Ammon's horn (tissue), 1 donor: ENCODE results near the gene FGF11.
"Not testable (repeated sequence)": the region's sequence is repeated elsewhere in the genome, so short reads cannot be mapped to it uniquely, and the experiment has no call there.

Experiments
- DNase-seq: peaks from one replicate; pipeline ENCODE4 v3.0.0-alpha.2; 2016; ENCODE audit warnings: low spot score

The FGF11 gene

GRCh38 chr17:7462474-7463371 is 23.4 kb downstream of the FGF11 start:
- no peak for DNase-seq

- no peak for DNase-seq
These were observed 24.1 kb downstream of the FGF11 start for GRCh38 chr17:7463372-7463846.

GRCh38 chr17:7464081-7464480 is 24.8 kb downstream of the FGF11 start:
- no peak for DNase-seq

GRCh38 chr17:7465597-7466275 is 26.4 kb downstream of the FGF11 start:
- no peak for DNase-seq

- no peak for DNase-seq
These were observed 27.0 kb downstream of the FGF11 start for GRCh38 chr17:7466318-7466638.

GRCh38 chr17:7466639-7467341 is 27.5 kb downstream of the FGF11 start:
- DNase-seq, result peak; percentile 31

GRCh38 chr17:7467498-7467897 is 28.2 kb downstream of the FGF11 start:
- no peak for DNase-seq

GRCh38 chr17:7468290-7468689 is 29.0 kb downstream of the FGF11 start:
- no peak for DNase-seq

GRCh38 chr17:7468804-7469389 is 29.6 kb downstream of the FGF11 start:
- no peak for DNase-seq

GRCh38 chr17:7469843-7470242 is 30.5 kb downstream of the FGF11 start:
- not testable (repeated sequence) for DNase-seq

- not testable (repeated sequence) for DNase-seq
These were observed 31.2 kb downstream of the FGF11 start for GRCh38 chr17:7470457-7470973.

GRCh38 chr17:7471729-7472128 is 32.4 kb downstream of the FGF11 start:
- DNase-seq, result no peak

GRCh38 chr17:7474767-7475166 is 35.5 kb downstream of the FGF11 start:
- not testable (repeated sequence) for DNase-seq

- no peak for DNase-seq
These were observed 36.6 kb downstream of the FGF11 start for GRCh38 chr17:7475764-7476422.

- no peak for DNase-seq
These were observed 37.2 kb downstream of the FGF11 start for GRCh38 chr17:7476494-7476893.

GRCh38 chr17:7476951-7477350 is 37.6 kb downstream of the FGF11 start:
- no peak for DNase-seq

GRCh38 chr17:7477392-7478275 is 38.3 kb downstream of the FGF11 start:
- DNase-seq, result peak; percentile 77

- peak; percentile 67 for DNase-seq
These were observed 39.2 kb downstream of the FGF11 start for GRCh38 chr17:7478276-7479212.
